ENCODE results near the gene KCNIP4.

The KCNIP4 gene

GRCh38 chr4:21949073-21949457, 493 bp upstream of the KCNIP4 start:
- no peak for TF ChIP-seq CTCF (IDR thresholded peaks at IDR 0.05)

- no peak for TF ChIP-seq CTCF (IDR thresholded peaks at IDR 0.05)
These were observed 703 bp downstream of the KCNIP4 start for GRCh38 chr4:21947791-21948346.

- TF ChIP-seq CTCF (IDR thresholded peaks at IDR 0.05) = no peak
These were observed 1.7 kb downstream of the KCNIP4 start for GRCh38 chr4:21946858-21947257.

GRCh38 chr4:21921526-21922180, 26.9 kb downstream of the KCNIP4 start:
- TF ChIP-seq CTCF (IDR thresholded peaks at IDR 0.05) = no peak

- no peak for TF ChIP-seq CTCF (IDR thresholded peaks at IDR 0.05)
These were observed 32.8 kb downstream of the KCNIP4 start for GRCh38 chr4:21915761-21916160.

- no peak for TF ChIP-seq CTCF (IDR thresholded peaks at IDR 0.05)
These were observed 46.7 kb downstream of the KCNIP4 start for GRCh38 chr4:21901831-21902230.

- TF ChIP-seq CTCF (IDR thresholded peaks at IDR 0.05) = no peak
These were observed 47.3 kb downstream of the KCNIP4 start for GRCh38 chr4:21901281-21901680.

- TF ChIP-seq CTCF (IDR thresholded peaks at IDR 0.05) = no peak
These were observed 48.4 kb downstream of the KCNIP4 start for GRCh38 chr4:21900211-21900610.
